Mesodermal cell (in vitro differentiated cells): Measurements from ENCODE around the gene CD3D.
A peak's percentile ranks its signal among the peaks of the same experiment; 100 is the strongest.

Source experiments
- H3K27ac ChIP-seq: 2 replicates; pipeline ENCODE4 v1.7.0; 2013; ENCODE audit warnings: mild to moderate bottlenecking, low read depth, low read length, moderate library complexity; ENCODE audit not compliant: severe bottlenecking
- H3K36me3 ChIP-seq: 2 replicates; pipeline ENCODE4 v1.7.1; 2013; ENCODE audit warnings: mild to moderate bottlenecking, low read length, moderate library complexity; ENCODE audit not compliant: control insufficient read depth, insufficient read depth
- H3K4me1 ChIP-seq: one replicate; pipeline ENCODE4 v1.7.1; 2013; ENCODE audit warnings: mild to moderate bottlenecking, low read length; ENCODE audit not compliant: insufficient read depth, control insufficient read depth, poor library complexity, severe bottlenecking
- H3K4me3 ChIP-seq: 2 replicates; pipeline ENCODE4 v1.7.0; 2013; ENCODE audit warnings: low read length, control low read depth, mild to moderate bottlenecking; ENCODE audit not compliant: insufficient read depth, poor library complexity, severe bottlenecking; ENCODE audit errors: extremely low read depth
- H3K9me3 ChIP-seq: 2 replicates; pipeline ENCODE4 v1.7.1; 2013; ENCODE audit warnings: mild to moderate bottlenecking, low read length, moderate library complexity; ENCODE audit not compliant: control insufficient read depth
- WGBS, 2 experiments: methylation state at CpG; one replicate each; pipeline ENCODE4 v1.1.5; 2013; ENCODE audit warnings: missing lambda C conversion rate in 2 of 2; ENCODE audit not compliant: insufficient coverage in 2 of 2; 5-methylcytosine and 5-hydroxymethylcytosine counted together

CD3D gene

GRCh38 chr11:118364956-118365615 lies 22.6 kb upstream of the CD3D start:
- H3K27ac ChIP-seq, result no peak overlapping the region
- 89% methylated on average over 1 of the region's 3 CpGs; no CpG with 5 or more reads in 1 of the 2 experiments for WGBS, 2 experiments

GRCh38 chr11:118359295-118359958 lies 16.9 kb upstream of the CD3D start, which contains the start of gene UBE4A:
UBE4A (plus strand) TSS chr11:118359600; CDS start chr11:118365081, 5,481 bp downstream.
- H3K27ac ChIP-seq, result peak within 1 kb of the TSS; percentile 66
- WGBS, 2 experiments, result 3 to 11% methylated on average over 21 to 32 of the region's 33 CpGs
- H3K4me3 ChIP-seq, result peak within 1 kb of the TSS; percentile 96

More at GRCh38 chr11:118364956-118365615, 22.6 kb upstream of the CD3D start:
- Histone ChIP-seq H3K4me3 (no peak overlapping the region), H3K9me3 (no peaks in the 10 kb centered on the region), H3K36me3 (peaks cover 44% of the 10 kb centered on the region), H3K4me1 (peaks cover 6% of the 10 kb centered on the region)

DNA sequence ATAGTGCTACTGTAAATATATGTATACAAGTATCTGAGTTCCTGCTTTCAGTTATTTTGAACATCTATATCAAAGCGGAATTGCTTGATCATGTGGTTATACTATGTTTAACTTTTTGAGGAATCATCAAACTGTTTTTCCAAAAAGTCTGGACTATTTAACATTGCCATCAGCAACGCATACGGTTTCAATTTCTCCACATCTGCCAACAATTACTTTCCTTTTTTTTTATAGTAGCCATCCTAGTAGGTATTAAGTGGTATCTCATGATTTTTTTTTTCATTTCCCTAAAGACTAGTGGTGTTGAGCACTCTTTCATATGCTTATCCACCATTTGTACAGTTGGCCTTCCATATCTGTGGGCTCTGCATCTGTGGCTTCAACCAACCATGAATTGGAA lies 15.6 kb upstream of the CD3D start:
- Histone ChIP-seq H3K27ac (no peak overlapping the region), H3K9me3 (no peaks in the 10 kb centered on the region), H3K4me1 (peaks cover 6% of the 10 kb centered on the region), H3K36me3 (no peaks in the 10 kb centered on the region), H3K4me3 (no peak overlapping the region)
- 100% methylated on average over 1 of the region's 3 CpGs; no CpG with 5 or more reads in 1 of the 2 experiments for WGBS, 2 experiments

More at GRCh38 chr11:118359295-118359958, 16.9 kb upstream of the CD3D start, which contains the start of gene UBE4A:
- Histone ChIP-seq H3K36me3 (peaks cover 2% of the 10 kb centered on the region), H3K4me1 (peaks cover 6% of the 10 kb centered on the region), H3K9me3 (no peaks in the 10 kb centered on the region)

DNA sequence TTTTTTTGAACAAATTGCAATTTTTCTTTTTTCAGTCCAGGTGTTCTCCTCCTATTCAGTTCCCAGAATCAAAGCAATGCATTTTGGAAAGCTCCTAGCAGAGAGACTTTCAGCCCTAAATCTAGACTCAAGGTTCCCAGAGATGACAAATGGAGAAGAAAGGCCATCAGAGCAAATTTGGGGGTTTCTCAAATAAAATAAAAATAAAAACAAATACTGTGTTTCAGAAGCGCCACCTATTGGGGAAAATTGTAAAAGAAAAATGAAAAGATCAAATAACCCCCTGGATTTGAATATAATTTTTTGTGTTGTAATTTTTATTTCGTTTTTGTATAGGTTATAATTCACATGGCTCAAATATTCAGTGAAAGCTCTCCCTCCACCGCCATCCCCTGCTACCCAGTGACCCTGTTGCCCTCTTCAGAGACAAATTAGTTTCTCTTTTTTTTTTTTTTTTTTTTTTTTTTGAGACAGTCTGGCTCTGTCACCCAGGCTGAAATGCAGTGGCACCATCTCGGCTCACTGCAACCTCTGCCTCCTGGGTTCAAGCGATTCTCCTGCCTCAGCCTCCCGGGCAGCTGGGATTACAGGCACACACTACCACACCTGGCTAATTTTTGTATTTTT lies 10.7 kb upstream of the CD3D start:
- H3K27ac ChIP-seq, result no peak overlapping the region
- no peaks in the 10 kb centered on the region for H3K9me3 ChIP-seq
- H3K4me3 ChIP-seq, result no peak overlapping the region
- H3K36me3 ChIP-seq, result no peaks in the 10 kb centered on the region
- H3K4me1 ChIP-seq, result no peaks in the 10 kb centered on the region
- WGBS, 2 experiments, result 8% methylated on average over 2 of the region's 6 CpGs; no CpG with 5 or more reads in 1 of the 2 experiments

DNA sequence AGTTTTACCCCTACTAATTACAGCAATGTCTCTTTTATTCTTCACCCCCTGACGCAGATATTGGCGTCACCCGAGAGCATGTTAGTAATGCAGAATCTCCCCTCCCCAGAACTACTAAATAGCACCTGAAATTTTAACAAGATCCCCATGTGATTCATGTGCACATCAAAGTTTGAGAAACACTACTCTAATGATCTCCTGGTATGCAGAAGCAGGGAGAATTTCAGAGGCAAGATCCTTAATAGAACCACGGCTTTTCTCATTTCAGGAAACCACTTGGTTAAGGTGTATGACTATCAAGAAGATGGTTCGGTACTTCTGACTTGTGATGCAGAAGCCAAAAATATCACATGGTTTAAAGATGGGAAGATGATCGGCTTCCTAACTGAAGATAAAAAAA lies 7.0 kb upstream of the CD3D start:
- 82 to 89% methylated on average over 6 of the region's 6 CpGs for WGBS, 2 experiments
- Histone ChIP-seq H3K36me3 (no peaks in the 10 kb centered on the region), H3K4me1 (no peaks in the 10 kb centered on the region), H3K4me3 (no peak overlapping the region), H3K9me3 (no peaks in the 10 kb centered on the region), H3K27ac (no peak overlapping the region)

- H3K4me1 ChIP-seq, result no peaks in the 10 kb centered on the region
- 89 to 95% methylated on average over 5 to 6 of the region's 6 CpGs for WGBS, 2 experiments
- H3K9me3 ChIP-seq, result no peaks in the 10 kb centered on the region
Measured at GRCh38 chr11:118343981-118344515, 1.5 kb upstream of the CD3D start, which contains the start of gene CD3G. CD3G (plus strand) TSS chr11:118344344; CDS start chr11:118344424, 80 bp downstream.

GRCh38 chr11:118343248-118343647 lies 743 bp upstream of the CD3D start:
- H3K36me3 ChIP-seq, result no peaks in the 10 kb centered on the region
- 84 to 88% methylated on average over 9 of the region's 9 CpGs for WGBS, 2 experiments

More at GRCh38 chr11:118343981-118344515, 1.5 kb upstream of the CD3D start, which contains the start of gene CD3G:
- Histone ChIP-seq H3K36me3 (no peaks in the 10 kb centered on the region), H3K27ac (no peak within 1 kb of the TSS), H3K4me3 (no peak within 1 kb of the TSS)

DNA sequence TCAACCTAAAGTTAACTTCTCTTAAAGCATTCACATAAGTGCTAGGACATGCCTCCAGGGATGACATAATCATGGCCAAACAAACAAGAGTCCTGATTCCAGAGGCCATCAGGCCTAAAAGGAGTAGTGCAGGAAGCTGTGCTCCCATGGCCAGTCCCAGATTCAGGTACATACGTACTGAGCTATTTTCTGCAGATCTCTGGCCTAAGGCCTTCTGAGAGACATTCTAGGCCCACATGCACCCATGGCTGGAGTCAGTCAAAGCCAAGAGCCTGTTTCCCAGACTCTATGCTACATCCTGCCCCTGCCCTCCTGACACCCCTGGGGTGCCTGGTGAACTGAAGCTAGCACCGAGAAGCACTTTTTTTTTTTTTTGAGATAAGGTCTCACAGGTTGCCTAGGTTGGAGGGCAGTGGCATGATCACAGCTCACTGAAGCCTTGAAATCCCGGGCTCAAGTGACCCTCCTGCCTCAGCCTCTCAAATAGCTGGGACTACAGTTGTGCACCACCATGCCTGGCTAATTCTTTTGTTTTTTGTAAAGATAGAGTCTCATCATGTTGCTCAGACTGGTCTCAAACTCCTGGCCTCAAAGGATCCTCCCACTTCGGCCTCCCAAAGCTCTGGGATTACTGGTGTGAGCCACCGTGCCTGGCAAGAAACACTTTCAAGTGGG lies 553 bp downstream of the CD3D start:
- H3K36me3 ChIP-seq, result no peaks in the 10 kb centered on the region
- 93 to 98% methylated on average over 3 to 4 of the region's 5 CpGs for WGBS, 2 experiments
- H3K27ac ChIP-seq, result no peak overlapping the region
- no peak overlapping the region for H3K4me3 ChIP-seq
- H3K9me3 ChIP-seq, result no peaks in the 10 kb centered on the region
- H3K4me1 ChIP-seq, result no peaks in the 10 kb centered on the region

More at GRCh38 chr11:118343248-118343647, 743 bp upstream of the CD3D start:
- Histone ChIP-seq H3K4me3 (no peak overlapping the region), H3K9me3 (no peaks in the 10 kb centered on the region), H3K4me1 (no peaks in the 10 kb centered on the region), H3K27ac (no peak overlapping the region)

GRCh38 chr11:118341261-118341660 lies 1.2 kb downstream of the CD3D start:
- Histone ChIP-seq H3K4me1 (no peaks in the 10 kb centered on the region), H3K27ac (no peak overlapping the region), H3K36me3 (no peaks in the 10 kb centered on the region), H3K9me3 (no peaks in the 10 kb centered on the region), H3K4me3 (no peak overlapping the region)
- WGBS, 2 experiments, result 94% methylated on average over 3 of the region's 3 CpGs

DNA sequence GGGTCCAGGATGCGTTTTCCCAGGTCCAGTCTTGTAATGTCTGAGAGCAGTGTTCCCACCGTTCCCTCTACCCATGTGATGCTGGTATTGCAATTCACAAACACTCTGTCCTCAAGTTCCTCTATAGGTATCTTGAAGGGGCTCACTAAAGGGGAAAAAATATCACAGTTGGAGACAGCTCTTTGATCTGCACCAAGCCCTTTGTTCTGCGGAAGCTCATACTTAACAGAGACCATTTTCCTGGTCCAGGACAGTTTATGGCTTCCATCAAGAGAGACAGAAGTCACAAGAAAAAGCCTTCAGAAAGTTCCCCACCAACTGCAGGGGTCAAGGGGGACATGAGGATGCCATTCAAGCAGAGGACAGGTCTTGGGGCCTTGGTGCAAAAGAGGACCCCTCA lies 2.1 kb downstream of the CD3D start:
- H3K4me3 ChIP-seq, result no peak overlapping the region
- 80 to 92% methylated on average over 2 of the region's 3 CpGs for WGBS, 2 experiments
- no peaks in the 10 kb centered on the region for H3K36me3 ChIP-seq
- H3K9me3 ChIP-seq, result no peaks in the 10 kb centered on the region
- no peaks in the 10 kb centered on the region for H3K4me1 ChIP-seq
- H3K27ac ChIP-seq, result no peak overlapping the region
